ENCODE measurements around the gene SLC26A1. TPM values are rescaled to one million over a fixed set of nuclear protein-coding genes. Genes with fewer than 3 reads are reported as not detected.

The SLC26A1 gene
- total RNA-seq, 1 donor from 2014 or later, result 2.6 TPM

GRCh38 chr4:957581-958313 is 35.5 kb downstream of the SLC26A1 start:
- H3K36me3 Mint-ChIP-seq (ENCODE audit: insufficient read depth), result peaks cover 1% of the 10 kb centered on the region
- no peaks in the 10 kb centered on the region for H3K27me3 Mint-ChIP-seq
- no peak for TF ChIP-seq CTCF (IDR thresholded peaks at IDR 0.05; ENCODE audit: unreplicated experiment)
- H3K9me3 Mint-ChIP-seq (ENCODE audit: low read depth), result no peaks in the 10 kb centered on the region
- H3K4me3 Mint-ChIP-seq (ENCODE audit: low read depth), result no peak overlapping the region
- H3K27ac Mint-ChIP-seq, result no peak overlapping the region
- H3K4me1 Mint-ChIP-seq (ENCODE audit: low read depth), result no peaks in the 10 kb centered on the region
- no peak for DNase-seq (ENCODE audit: low spot score, unreplicated experiment)

GRCh38 chr4:957231-957580 is 36.0 kb downstream of the SLC26A1 start:
- H3K4me3 Mint-ChIP-seq (ENCODE audit: low read depth), result no peak overlapping the region
- H3K36me3 Mint-ChIP-seq (ENCODE audit: insufficient read depth), result peaks cover 1% of the 10 kb centered on the region
- TF ChIP-seq CTCF (IDR thresholded peaks at IDR 0.05; ENCODE audit: unreplicated experiment), result no peak
- H3K9me3 Mint-ChIP-seq (ENCODE audit: low read depth), result no peaks in the 10 kb centered on the region
- no peak overlapping the region for H3K27ac Mint-ChIP-seq
- DNase-seq (ENCODE audit: low spot score, unreplicated experiment), result no peak
- H3K4me1 Mint-ChIP-seq (ENCODE audit: low read depth), result no peaks in the 10 kb centered on the region
- no peaks in the 10 kb centered on the region for H3K27me3 Mint-ChIP-seq

GRCh38 chr4:956531-957230 is 36.5 kb downstream of the SLC26A1 start:
- no peak for TF ChIP-seq CTCF (IDR thresholded peaks at IDR 0.05; ENCODE audit: unreplicated experiment)
- no peak overlapping the region for H3K4me3 Mint-ChIP-seq (ENCODE audit: low read depth)
- no peaks in the 10 kb centered on the region for H3K9me3 Mint-ChIP-seq (ENCODE audit: low read depth)
- no peaks in the 10 kb centered on the region for H3K27me3 Mint-ChIP-seq
- no peak overlapping the region for H3K27ac Mint-ChIP-seq
- no peaks in the 10 kb centered on the region for H3K4me1 Mint-ChIP-seq (ENCODE audit: low read depth)
- H3K36me3 Mint-ChIP-seq (ENCODE audit: insufficient read depth), result peaks cover 1% of the 10 kb centered on the region
- DNase-seq (ENCODE audit: low spot score, unreplicated experiment), result no peak

GRCh38 chr4:955931-956381 is 37.2 kb downstream of the SLC26A1 start:
- TF ChIP-seq CTCF (IDR thresholded peaks at IDR 0.05; ENCODE audit: unreplicated experiment), result no peak
- Mint-ChIP-seq H3K36me3 (ENCODE audit: insufficient read depth) (peaks cover 1% of the 10 kb centered on the region), H3K9me3 (ENCODE audit: low read depth) (no peaks in the 10 kb centered on the region), H3K27me3 (no peaks in the 10 kb centered on the region), H3K4me1 (ENCODE audit: low read depth) (no peaks in the 10 kb centered on the region), H3K27ac (no peak overlapping the region), H3K4me3 (ENCODE audit: low read depth) (no peak overlapping the region)
- DNase-seq (ENCODE audit: low spot score, unreplicated experiment), result no peak

GRCh38 chr4:955161-955921 is 37.9 kb downstream of the SLC26A1 start:
- no peak for DNase-seq (ENCODE audit: low spot score, unreplicated experiment)

More at GRCh38 chr4:955161-955921, 37.9 kb downstream of the SLC26A1 start:
- H3K27me3 Mint-ChIP-seq, result no peaks in the 10 kb centered on the region
- H3K4me3 Mint-ChIP-seq (ENCODE audit: low read depth), result no peak overlapping the region
- H3K27ac Mint-ChIP-seq, result no peak overlapping the region
- no peaks in the 10 kb centered on the region for H3K4me1 Mint-ChIP-seq (ENCODE audit: low read depth)
- H3K9me3 Mint-ChIP-seq (ENCODE audit: low read depth), result no peaks in the 10 kb centered on the region
- peaks cover 1% of the 10 kb centered on the region for H3K36me3 Mint-ChIP-seq (ENCODE audit: insufficient read depth)
- no peak for TF ChIP-seq CTCF (IDR thresholded peaks at IDR 0.05; ENCODE audit: unreplicated experiment)

All from progenitor cell of endocrine pancreas (in vitro differentiated cells).